B cell (primary cell): ENCODE data around the gene MGAT4C.

ENCODE experiments used
- CTCF ChIP-seq: fragments of 200-600 bp; IDR thresholded peaks from one replicate; pipeline ENCODE4 v1.8.0; 2022; ENCODE audit warnings: antibody characterized with exemption, mild to moderate bottlenecking
- EZH2 ChIP-seq: IDR thresholded peaks from 2 replicates; pipeline ENCODE4 v1.6.1; 2012; ENCODE audit warnings: borderline replicate concordance, low read depth, mild to moderate bottlenecking, moderate library complexity, low read length; ENCODE audit not compliant: insufficient read depth, poor library complexity, severe bottlenecking

- TF ChIP-seq EZH2 (no peak), CTCF (no peak)
Observed at GRCh38 chr12:86256163-86256562, at the start of gene MGAT4C.
